ENCODE data around the gene STAT1. TPM values are rescaled to one million over a fixed set of nuclear protein-coding genes. Genes with fewer than 3 reads are reported as not detected.
"Not testable (repeated sequence)": the region's sequence is repeated elsewhere in the genome, so short reads cannot be mapped to it uniquely, and the experiment has no call there.

STAT1 gene
- total RNA-seq, 1 donor from 2014 or later = 77.7 TPM

- DNase-seq (ENCODE audit: extremely low read depth, low read depth, low spot score) = no peak
These were observed 4.2 kb downstream of the STAT1 start for GRCh38 chr2:191009541-191010374.

DNA sequence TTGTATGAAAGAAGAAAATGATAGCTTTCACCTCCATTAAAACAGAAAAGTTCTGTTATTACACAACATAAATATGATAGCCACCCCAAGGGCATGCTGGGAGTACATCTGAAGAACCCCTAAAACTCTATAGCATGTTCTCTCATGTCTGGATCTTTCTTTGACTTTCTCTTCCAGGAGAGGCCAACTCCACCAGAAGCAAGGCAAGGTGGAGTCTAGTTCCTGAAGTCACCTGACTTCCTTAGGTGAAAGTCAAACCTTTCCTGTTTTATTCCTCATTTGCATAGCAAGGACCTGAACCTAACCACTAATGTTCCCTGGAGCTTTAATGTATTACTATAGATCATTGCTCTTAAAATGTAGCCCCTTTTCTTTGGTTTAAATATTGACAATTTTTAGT, 5.7 kb downstream of the STAT1 start:
- DNase-seq (ENCODE audit: extremely low read depth, low read depth, low spot score) = no peak

DNA sequence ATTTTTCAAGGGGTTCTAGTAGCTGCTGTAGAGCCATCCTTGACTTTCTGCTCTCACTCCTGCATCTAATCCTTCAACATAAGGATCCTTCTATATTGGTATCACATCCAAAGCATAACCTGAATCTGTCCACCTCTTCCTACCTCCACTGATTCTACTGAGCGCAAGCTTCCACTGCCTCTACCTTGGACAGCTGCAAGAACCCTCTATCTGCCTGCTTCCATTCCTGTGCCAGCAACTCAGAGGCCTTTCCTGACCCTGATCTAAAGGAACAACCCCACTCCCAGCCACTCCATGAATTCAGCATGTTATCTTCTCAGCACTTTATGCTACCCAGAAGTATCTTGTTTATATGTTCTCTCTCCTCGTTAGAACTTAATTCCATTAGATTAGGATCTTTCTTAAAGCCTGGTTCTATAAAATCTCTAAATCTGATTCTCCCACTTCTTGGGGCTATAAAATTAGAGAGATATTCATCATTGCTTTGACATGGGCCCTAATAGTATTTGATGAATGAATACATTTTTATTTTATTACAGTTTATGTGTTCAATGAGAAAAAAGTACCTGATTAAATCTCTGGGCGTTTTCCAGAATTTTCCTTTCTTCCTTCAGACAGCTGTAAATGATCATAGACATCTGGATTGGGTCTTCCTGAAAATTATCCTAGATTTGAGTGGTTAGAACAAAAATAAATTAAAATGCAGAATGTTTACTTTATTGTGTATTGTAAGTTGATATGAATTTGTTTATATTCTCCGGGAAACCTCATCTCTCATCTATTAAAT, 6.8 kb downstream of the STAT1 start:
- no peak for DNase-seq (ENCODE audit: extremely low read depth, low read depth, low spot score)

GRCh38 chr2:191006297-191006696, 7.7 kb downstream of the STAT1 start:
- no peak for DNase-seq (ENCODE audit: extremely low read depth, low read depth, low spot score)

DNA sequence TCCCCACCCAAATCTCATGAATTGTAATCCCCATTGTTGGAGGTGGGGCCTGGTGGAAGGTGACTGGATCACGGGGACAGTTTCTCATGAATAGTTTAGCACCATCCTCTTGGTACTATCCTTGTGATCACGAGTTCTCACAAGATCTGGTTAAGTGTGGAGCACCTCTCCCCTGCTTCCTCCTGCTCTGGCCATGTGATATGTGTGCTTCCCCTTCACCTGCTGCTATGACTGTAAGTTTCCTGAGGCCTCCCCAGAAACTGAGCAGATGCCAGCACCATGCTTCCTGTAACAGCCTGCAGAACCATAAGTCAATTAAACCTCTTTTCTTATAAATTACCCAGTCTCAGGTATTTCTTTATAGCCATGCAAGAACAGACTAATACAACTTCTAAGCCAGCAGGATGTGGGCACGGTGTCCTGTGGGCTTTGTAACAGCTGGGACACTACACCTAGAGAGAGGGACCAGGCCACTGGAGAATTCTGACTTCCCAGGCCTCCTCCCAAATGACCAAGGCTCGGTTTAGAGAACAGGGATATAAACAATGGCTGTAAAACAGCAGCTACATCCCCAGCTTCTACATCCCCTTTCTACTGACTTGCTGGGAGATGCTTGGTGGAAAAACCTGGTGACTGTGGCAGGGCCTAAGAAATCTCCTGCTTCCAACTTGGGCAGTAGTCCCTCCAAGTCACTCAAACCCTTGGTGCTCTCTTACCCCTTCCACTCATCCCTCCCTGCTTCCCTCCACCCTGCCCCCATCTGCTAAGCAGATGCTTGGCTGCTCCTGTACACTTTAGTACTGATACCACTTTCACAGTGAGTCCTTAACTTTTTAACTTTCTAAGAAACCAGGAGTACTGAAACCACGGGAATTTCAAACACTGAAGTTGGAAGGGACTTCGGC, 10.3 kb downstream of the STAT1 start:
- no peak for DNase-seq (ENCODE audit: extremely low read depth, low read depth, low spot score)

- no peak for DNase-seq (ENCODE audit: extremely low read depth, low read depth, low spot score)
These were observed 12.3 kb downstream of the STAT1 start for GRCh38 chr2:191001624-191002023.

GRCh38 chr2:191001032-191001431, 12.9 kb downstream of the STAT1 start:
- no peak for DNase-seq (ENCODE audit: extremely low read depth, low read depth, low spot score)

- no peak for DNase-seq (ENCODE audit: extremely low read depth, low read depth, low spot score)
These were observed 13.9 kb downstream of the STAT1 start for GRCh38 chr2:190999949-191000665.

GRCh38 chr2:190999058-190999457, 14.9 kb downstream of the STAT1 start:
- no peak for DNase-seq (ENCODE audit: extremely low read depth, low read depth, low spot score)

DNA sequence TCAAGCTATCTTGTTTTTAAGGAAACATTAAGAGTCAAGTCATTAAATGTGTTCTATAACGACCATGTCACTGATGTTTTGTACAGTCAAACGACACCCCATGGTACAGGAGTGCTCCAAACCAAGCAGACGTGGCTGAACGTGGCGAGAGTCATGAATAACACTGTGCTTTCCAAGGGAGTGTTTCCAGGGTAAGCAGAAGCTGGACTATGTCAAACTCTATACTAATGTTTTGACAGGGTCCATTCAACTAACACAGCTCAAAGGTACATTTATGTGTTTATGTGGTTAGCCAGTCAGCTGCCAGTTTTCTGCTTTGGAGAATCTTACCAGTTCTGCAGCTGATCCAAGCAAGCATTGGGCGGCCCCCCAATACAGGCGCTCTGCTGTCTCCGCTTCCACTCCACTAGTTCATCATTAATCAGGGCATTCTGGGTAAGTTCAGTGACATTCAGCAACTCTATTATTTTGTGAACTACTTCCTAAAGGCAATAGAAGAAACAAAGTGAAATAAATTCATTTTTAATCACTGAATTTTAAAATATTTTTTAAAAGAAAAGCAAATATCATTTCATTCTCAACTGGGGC, 16.4 kb downstream of the STAT1 start:
- no peak for DNase-seq (ENCODE audit: extremely low read depth, low read depth, low spot score)

DNA sequence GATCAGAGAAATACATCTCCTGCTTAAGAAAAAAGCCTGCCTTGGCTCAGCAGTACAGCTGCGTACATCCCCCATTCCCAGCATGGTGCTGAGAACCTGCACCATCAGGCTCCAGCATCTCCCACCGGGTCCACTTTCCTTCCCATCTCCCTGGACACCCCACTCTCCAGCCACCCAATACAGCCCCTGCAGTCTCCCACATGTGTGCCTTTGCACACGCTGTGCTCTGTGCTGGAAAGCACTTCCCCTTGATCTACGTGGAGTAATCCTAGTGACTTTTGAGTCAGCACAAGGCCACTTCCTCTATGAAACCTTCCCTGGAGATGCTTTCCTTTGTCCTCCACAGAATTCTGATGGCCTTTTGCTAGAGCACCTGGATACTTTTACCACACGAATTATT, 17.0 kb downstream of the STAT1 start:
- no peak for DNase-seq (ENCODE audit: extremely low read depth, low read depth, low spot score)

- DNase-seq (ENCODE audit: extremely low read depth, low read depth, low spot score) = no peak
These were observed 17.5 kb downstream of the STAT1 start for GRCh38 chr2:190996338-190996946.

DNA sequence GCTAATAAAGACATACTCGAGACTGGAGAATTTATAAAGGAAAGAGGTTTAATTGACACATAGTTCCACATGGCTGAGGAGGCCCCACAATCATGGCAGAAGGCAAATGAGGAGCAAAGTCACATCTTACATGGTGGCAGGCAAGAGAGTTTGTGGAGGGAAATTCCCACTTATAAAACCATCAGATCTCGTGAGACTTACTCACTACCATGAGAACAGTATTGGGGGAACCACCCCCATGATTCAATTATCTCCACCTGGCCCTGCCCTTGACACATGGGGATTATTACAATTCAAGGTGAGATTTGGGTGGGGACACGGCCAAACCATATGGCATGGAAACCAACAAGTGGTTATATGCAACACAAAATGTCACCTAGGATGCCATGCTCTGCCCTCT, 18.7 kb downstream of the STAT1 start:
- not testable (repeated sequence) for DNase-seq (ENCODE audit: extremely low read depth, low read depth, low spot score)

DNA sequence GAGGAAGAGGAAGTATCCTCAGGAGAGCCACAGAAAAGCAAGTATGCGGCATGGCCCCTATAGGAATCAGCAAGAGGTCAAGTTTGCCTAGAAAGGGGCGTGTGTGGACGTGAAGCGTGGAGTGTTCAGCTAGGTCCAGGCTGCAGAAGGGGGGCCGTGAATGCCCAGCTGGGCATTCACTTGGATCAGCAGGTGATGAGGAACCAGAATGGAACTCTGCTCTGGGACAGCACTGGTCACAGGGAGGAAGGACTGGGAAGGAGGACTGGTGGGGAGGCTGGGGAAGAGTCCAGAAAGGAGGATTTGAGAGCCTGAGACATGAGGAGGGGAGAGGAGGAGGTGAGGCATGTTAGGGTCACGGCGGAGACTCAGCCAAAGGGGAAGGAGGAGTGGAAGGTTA, 19.8 kb downstream of the STAT1 start:
- DNase-seq (ENCODE audit: extremely low read depth, low read depth, low spot score) = no peak

GRCh38 chr2:190993292-190993643, 20.7 kb downstream of the STAT1 start:
- no peak for DNase-seq (ENCODE audit: extremely low read depth, low read depth, low spot score)

DNA sequence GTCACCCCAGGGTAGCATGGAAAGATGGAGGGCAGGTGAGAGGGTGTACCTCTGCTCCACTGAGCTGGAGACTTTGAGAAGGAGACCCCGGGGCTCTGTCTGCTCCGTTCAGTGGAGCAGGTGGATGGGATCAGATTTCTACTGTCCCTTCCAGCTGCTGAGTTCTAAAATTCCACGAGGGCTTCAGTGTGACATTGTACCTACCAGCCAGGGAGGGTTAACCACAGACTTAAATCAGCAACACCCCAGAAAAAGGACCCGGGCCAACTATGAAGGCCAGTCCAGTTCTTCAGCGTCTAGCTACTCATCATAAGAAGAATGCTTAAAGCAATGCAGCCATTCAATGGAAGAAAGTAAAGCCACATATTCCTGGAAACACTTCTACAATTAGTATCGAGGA, 23.8 kb downstream of the STAT1 start:
- no peak for DNase-seq (ENCODE audit: extremely low read depth, low read depth, low spot score)

GRCh38 chr2:190988910-190989309, 25.1 kb downstream of the STAT1 start:
- no peak for DNase-seq (ENCODE audit: extremely low read depth, low read depth, low spot score)

DNA sequence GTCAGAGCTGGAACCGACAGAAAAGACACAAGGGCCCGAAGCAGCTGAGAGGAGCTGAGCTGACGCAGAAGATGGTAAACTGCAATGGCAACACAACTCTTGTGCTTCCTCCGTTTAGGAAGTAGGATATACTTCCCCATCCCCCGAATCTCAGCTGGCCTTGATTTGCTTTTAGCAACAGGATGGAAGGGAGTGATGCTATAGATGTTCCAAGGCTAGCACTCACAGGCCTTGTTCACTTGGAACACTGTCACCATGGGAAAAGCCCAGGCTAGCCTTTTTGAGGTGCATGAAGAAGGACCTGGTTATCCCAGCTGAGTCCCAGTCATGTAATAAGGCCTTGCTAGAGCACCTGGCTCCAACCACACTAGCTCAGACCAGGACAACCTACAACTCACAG, 26.0 kb downstream of the STAT1 start:
- DNase-seq (ENCODE audit: extremely low read depth, low read depth, low spot score) = no peak

DNA sequence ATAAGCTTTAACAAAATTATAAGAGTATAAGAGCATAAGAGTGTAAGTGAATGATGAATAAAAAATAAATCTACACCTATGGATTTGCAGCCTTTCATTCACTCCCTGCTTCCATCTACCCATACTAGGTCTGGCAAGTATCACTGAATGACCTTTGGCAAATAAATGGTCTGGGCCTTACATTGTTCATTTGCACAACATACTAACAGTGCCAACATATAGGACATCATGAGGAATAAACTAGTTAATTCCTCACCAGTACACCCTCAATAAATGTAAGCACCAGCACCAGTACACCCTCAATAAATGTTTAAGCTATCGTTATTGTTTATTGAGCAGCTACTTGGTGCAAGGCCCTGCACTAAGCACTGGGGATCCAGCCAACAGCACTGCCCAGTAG, 26.9 kb downstream of the STAT1 start:
- no peak for DNase-seq (ENCODE audit: extremely low read depth, low read depth, low spot score)
